ENCODE results near the gene FYN.

Gene FYN

DNA sequence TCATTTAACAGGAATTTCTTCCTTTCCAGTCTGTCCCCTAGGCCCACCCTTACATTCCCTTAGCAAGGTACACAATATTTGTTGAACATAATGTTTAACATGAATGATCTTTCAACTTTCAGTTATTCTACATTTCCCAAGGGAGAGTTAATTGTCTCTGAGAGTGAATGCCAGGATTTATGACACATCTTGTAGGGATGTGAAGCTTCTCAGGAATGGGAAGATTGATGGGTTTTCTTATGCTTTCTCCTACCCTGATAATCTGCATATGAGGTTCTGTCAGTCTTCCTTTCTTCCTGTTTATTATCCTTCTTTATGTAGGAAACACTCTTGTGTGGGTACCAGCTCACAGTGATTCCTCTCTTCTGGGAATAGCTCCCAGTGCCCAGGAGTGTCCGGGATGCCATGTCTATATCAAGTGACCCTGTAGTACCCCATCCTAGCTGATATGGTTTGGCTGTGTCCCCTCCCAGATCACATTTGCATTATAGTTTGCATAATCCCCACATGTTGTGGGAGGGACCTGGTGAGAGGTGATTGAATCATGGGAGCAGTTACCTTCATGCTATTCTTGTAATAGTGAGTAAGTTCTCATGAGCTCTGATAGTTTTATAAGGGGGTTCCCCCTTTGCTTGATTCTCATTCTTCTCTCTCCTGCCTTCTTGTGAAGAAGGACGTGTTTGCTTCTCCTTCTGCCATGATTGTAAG lies 7.1 kb upstream of the FYN start:
- DNase-seq, result no peak
- no peak for ATAC-seq

- no peak for DNase-seq
- ATAC-seq, result no peak
Observed at GRCh38 chr6:111875741-111876140, 2.5 kb upstream of the FYN start.

- DNase-seq (peak; percentile 76), ATAC-seq (no peak)
Observed at GRCh38 chr6:111874025-111874415, 768 bp upstream of the FYN start.

DNA sequence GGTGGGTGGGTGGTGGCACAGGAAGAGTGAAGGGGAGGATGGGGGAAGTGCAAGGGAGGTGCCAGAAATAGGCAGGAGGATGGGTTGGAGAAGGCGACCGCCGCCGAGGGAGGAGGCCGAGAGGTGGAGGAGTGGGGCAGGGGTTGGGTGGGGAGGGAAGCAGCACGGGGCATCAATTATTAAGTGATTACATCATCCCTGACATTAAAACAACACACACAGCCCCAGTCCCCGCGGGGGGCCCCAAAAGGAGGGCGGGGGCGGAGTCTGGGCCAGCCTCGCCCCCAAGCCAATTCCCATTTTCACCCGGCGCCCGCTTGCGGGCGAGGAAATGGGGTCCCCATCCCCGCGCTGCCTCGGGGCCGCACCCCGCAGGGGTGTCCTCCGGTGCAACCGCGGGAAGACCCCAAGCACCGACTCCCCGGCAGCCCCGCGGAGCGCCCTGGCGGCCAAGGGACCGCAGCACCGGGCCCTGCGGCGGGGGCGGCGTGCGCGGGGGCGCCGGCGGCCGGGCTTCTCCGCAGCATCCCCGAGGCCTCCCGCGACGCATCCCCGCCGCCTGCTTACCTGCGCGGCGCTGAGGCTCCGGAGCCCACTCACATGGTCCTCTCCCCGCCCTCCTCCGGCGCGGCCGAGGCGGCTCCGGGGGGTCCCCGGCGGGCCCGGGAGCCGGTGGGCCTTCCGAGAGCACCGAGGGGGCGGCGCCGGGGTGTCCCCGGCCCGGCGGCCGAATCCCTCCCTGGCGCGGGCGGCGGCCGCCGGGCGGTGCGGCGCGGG lies 663 bp downstream of the FYN start:
- peak; percentile 4 for ATAC-seq
- peak; percentile 81 for DNase-seq

DNA sequence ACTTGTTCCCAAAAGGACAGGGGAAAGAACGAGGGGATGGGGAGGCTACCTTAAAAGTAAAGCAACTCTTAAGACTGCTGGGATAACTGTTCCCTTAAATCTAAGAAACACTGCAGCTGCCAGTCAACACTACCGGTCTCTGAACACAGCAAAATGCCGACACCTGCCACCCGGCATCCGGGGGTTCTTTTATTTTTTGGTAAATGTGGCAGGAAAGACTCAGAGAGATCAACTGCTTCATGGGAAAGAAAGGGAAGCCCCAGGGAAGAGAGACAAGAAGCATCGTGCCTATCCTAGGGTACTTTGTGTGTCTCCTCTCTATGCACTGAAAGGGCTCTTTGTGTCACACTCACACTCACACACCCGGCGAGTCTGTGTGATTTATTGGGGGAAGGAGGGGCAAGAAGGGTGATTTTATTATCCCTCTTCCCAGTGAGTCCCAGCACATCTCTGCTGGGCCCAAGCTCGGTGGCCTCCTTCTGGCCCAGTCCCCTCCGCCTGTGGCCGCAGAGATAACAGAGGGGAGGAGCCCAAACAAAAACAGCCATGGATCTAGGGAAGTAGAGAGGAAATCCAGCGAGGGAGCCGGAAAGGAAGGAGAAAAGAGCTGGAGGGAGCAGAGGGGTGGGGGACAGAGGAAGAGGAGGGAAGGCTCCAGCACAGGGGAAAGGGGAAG lies 1.4 kb downstream of the FYN start:
- ATAC-seq, result no peak
- peak; percentile 41 for DNase-seq

- DNase-seq (peak; percentile 48), ATAC-seq (peak; percentile 64)
Observed at GRCh38 chr6:111871207-111871606, 2.0 kb downstream of the FYN start.

GRCh38 chr6:111870742-111871064 lies 2.5 kb downstream of the FYN start:
- no peak for ATAC-seq
- no peak for DNase-seq

DNA sequence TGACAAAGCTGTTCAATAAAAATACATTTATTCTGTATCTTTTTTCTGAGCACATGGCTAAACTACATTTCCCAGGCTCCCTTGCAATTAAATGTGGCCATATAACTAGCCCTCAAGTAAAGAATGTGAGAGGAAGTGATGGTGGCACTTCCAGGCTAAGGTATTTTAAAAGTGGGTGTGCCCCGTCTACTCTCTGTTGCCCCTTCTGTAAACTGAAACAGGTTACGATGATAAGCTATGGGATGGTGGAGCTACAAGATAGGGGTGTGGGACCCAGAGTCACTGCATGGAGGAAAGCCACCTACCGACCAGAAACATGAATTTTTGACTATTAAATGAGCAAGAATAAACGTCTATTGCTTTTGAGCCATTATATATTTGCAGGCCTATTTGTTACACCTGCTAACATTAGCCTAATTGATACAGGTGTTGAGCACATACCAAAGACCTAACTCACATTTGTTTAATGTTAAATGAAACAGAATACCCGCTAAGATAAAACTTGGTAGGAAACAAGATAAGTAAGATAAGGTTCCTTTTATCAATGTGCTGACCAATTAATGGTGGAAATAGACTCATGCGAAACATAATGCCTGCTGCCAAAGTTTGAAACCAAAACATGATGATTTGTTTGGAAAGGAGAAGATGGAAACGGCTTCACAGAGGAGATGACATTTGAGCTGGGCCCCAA lies 3.1 kb downstream of the FYN start:
- DNase-seq, result no peak

GRCh38 chr6:111866857-111867256 lies 6.4 kb downstream of the FYN start:
- DNase-seq, result no peak
- no peak for ATAC-seq

More for the DNA sequence above, 3.1 kb downstream of the FYN start:
- ATAC-seq, result no peak

DNA sequence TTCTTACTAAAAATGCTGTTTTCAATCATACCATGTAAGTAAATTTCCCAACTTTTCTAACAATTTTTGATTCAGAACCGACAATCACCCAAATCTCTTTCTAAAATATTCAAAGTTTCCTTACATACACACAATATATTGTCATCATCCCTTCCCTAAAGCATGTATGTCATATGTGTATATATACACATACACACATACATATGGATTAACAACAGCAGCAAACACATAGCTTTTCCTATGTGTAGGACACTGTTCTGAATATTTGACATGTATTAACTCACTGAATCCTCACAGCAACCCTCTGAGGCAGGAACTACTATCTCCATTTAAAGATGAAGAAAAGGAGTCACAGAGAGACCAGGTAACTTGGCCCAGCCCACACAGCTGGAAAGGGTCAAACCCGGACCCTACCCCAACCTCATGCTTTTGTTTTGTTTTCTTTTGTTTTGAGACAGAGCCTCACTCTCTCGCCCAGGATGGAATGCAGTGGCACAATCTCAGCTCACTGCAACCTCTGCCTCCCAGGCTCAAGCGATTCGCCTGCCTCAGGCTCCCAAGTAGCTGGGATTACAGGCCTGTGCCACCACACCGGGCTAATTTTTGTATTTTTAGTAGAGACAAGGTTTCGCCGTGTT lies 7.2 kb downstream of the FYN start:
- DNase-seq, result no peak
- ATAC-seq, result peak; percentile 53

- ATAC-seq (no peak), DNase-seq (no peak)
Observed at GRCh38 chr6:111865049-111865585, 8.1 kb downstream of the FYN start.

DNA sequence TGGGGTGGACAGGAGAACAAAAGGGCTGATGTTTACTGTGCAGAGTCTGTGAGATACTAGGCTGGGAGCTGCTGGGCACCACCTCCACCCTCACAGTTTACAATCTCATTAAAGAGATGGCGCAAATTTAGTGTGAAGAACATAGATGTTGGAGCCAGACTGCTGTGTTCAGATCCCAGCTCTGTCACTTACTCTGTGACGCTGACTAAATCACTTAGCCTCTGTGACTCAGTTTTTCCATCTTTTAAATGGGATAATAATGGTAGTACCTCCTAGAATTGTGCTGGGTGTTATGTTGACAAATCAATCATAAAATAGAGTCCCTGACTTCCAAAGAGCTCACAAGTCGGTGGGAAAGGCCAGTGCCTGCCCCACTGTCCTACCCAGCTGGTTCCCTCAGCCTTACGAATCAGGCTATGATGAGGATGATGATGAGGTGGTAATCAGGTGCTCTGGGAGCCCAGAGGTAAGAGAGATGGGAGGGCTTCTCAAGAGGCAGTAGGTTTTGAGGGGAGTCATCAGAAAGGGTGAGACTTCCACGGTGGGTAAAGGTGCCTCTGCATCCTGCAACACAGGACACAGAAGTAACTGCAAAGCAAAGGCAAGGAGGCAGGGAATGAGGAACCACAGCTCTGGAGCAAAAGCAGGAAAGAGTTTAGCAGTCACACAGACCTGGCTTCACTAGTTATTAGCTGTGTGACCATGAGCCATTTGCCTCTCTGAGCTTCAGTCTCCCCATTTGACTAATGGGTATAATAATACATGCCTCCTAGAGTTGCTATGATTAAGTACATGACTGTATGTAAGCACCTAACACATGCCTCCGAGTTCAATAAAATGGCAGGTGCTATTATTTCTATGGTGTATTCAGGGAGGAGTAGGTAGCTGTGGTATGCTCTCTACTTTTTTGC lies 8.9 kb downstream of the FYN start:
- DNase-seq (peak; percentile 19), ATAC-seq (peak; percentile 42)

GRCh38 chr6:111862741-111863140 lies 10.5 kb downstream of the FYN start:
- ATAC-seq (no peak), DNase-seq (no peak)

DNA sequence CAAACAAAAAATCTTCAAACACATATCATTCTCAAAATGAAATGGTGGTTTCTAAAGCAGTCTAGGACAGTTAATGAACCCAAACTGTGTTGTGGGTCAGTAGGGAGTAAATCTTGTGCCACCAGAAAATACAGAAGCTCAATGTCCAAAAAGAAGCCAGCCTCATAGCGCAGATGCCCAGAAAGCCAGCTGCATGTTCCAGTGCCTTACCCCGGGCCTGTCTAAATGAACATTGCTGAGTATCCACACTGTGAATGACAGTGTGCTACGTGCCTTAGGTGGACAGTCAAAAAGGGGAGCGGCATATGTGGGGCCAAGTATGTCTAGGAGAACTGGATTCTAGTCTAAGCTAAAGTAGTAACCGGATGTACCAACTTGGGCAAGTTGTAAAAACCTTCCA lies 10.9 kb downstream of the FYN start:
- DNase-seq (no peak), ATAC-seq (no peak)

- DNase-seq (no peak), ATAC-seq (peak; percentile 16)
Observed at GRCh38 chr6:111861431-111861885, 11.8 kb downstream of the FYN start.

GRCh38 chr6:111858347-111858746 lies 14.9 kb downstream of the FYN start:
- DNase-seq (no peak), ATAC-seq (no peak)

GRCh38 chr6:111857674-111858337 lies 15.4 kb downstream of the FYN start:
- DNase-seq (no peak), ATAC-seq (no peak)

GRCh38 chr6:111855753-111856152 lies 17.5 kb downstream of the FYN start:
- no peak for DNase-seq
- no peak for ATAC-seq

GRCh38 chr6:111854683-111855082 lies 18.6 kb downstream of the FYN start:
- ATAC-seq, result no peak
- DNase-seq, result no peak

GRCh38 chr6:111852725-111853124 lies 20.5 kb downstream of the FYN start:
- ATAC-seq (no peak), DNase-seq (no peak)
